ENCODE data around the gene IDI1.

Gene IDI1

GRCh38 chr10:1048732-1049424, at the start of gene IDI1:
TSS of gene IDI1 (minus strand) at chr10:1049119. CDS start at chr10:1049003, 116 bp downstream.
- no peak for TF ChIP-seq CTCF (IDR thresholded peaks at IDR 0.05; ENCODE audit: poor library complexity, severe bottlenecking)
- Histone ChIP-seq H3K27ac (ENCODE audit: poor library complexity, severe bottlenecking) (peak within 1 kb of the TSS; percentile 91), H3K4me3 (ENCODE audit: severe bottlenecking) (peak within 1 kb of the TSS; percentile 65), H3K4me1 (ENCODE audit: insufficient read depth, poor library complexity, severe bottlenecking) (peaks cover 13% of the 10 kb centered on the region), H3K36me3 (ENCODE audit: low read depth) (peaks cover 55% of the 10 kb centered on the region), H3K27me3 (ENCODE audit: insufficient read depth, poor library complexity, severe bottlenecking) (no peaks in the 10 kb centered on the region), H3K9me3 (ENCODE audit: severe bottlenecking) (no peaks in the 10 kb centered on the region)
- peak; percentile 98 for DNase-seq (ENCODE audit: low spot score)
- ATAC-seq (ENCODE audit: low read depth): peak; percentile 88

GRCh38 chr10:1097436-1097835, 48.5 kb upstream of the IDI1 start:
- Histone ChIP-seq H3K27me3 (ENCODE audit: insufficient read depth, poor library complexity, severe bottlenecking) (no peaks in the 10 kb centered on the region), H3K9me3 (ENCODE audit: severe bottlenecking) (no peaks in the 10 kb centered on the region), H3K27ac (ENCODE audit: poor library complexity, severe bottlenecking) (no peak overlapping the region), H3K4me1 (ENCODE audit: insufficient read depth, poor library complexity, severe bottlenecking) (no peaks in the 10 kb centered on the region), H3K4me3 (ENCODE audit: severe bottlenecking) (no peak overlapping the region), H3K36me3 (ENCODE audit: low read depth) (peaks cover 35% of the 10 kb centered on the region)
- no peak for TF ChIP-seq CTCF (IDR thresholded peaks at IDR 0.05; ENCODE audit: poor library complexity, severe bottlenecking)
- ATAC-seq (ENCODE audit: low read depth) (no peak), DNase-seq (ENCODE audit: low spot score) (no peak)

GRCh38 chr10:1096287-1096889, 47.5 kb upstream of the IDI1 start:
- Histone ChIP-seq H3K27ac (ENCODE audit: poor library complexity, severe bottlenecking) (no peak overlapping the region), H3K36me3 (ENCODE audit: low read depth) (peaks cover 38% of the 10 kb centered on the region), H3K4me3 (ENCODE audit: severe bottlenecking) (no peak overlapping the region), H3K27me3 (ENCODE audit: insufficient read depth, poor library complexity, severe bottlenecking) (no peaks in the 10 kb centered on the region), H3K9me3 (ENCODE audit: severe bottlenecking) (no peaks in the 10 kb centered on the region), H3K4me1 (ENCODE audit: insufficient read depth, poor library complexity, severe bottlenecking) (no peaks in the 10 kb centered on the region)
- ATAC-seq (ENCODE audit: low read depth) (no peak), DNase-seq (ENCODE audit: low spot score) (no peak)
- TF ChIP-seq CTCF (IDR thresholded peaks at IDR 0.05; ENCODE audit: poor library complexity, severe bottlenecking): no peak

- Histone ChIP-seq H3K4me3 (ENCODE audit: severe bottlenecking) (no peak overlapping the region), H3K36me3 (ENCODE audit: low read depth) (peaks cover 47% of the 10 kb centered on the region), H3K4me1 (ENCODE audit: insufficient read depth, poor library complexity, severe bottlenecking) (no peaks in the 10 kb centered on the region), H3K27ac (ENCODE audit: poor library complexity, severe bottlenecking) (no peak overlapping the region), H3K9me3 (ENCODE audit: severe bottlenecking) (no peaks in the 10 kb centered on the region), H3K27me3 (ENCODE audit: insufficient read depth, poor library complexity, severe bottlenecking) (no peaks in the 10 kb centered on the region)
- no peak for TF ChIP-seq CTCF (IDR thresholded peaks at IDR 0.05; ENCODE audit: poor library complexity, severe bottlenecking)
- ATAC-seq (ENCODE audit: low read depth) (no peak), DNase-seq (ENCODE audit: low spot score) (no peak)
Observed at GRCh38 chr10:1095498-1095897, 46.6 kb upstream of the IDI1 start.

All from RWPE2 (cell line).